GM12891 (cell line): Measurements from ENCODE around the gene DBX1.

Experiments
- POLR2A ChIP-seq: IDR thresholded peaks from 2 replicates; pipeline ENCODE4 v1.6.1; 2011; ENCODE audit warnings: low read depth, low read length, control low read depth
- POLR2AphosphoS5 ChIP-seq: IDR thresholded peaks from 2 replicates; pipeline ENCODE4 v1.6.1; 2011; ENCODE audit warnings: low read depth, low read length, control low read depth
- POU2F2 ChIP-seq: IDR thresholded peaks from 2 replicates; pipeline ENCODE4 v1.6.1; 2011; ENCODE audit warnings: low read depth, mild to moderate bottlenecking, control low read depth, low read length, moderate library complexity

GRCh38 chr11:20125927-20126326, 34.3 kb downstream of the DBX1 start:
- TF ChIP-seq POLR2A (no peak), POU2F2 (no peak), POLR2AphosphoS5 (no peak)
